HG02623 (cell line): ENCODE results near the gene EMX2.

Experiments
- ATAC-seq: cut with Tn5 transposase; IDR thresholded peaks from one replicate; pipeline ENCODE4 v1.9.1; 2021; ENCODE audit warnings: moderate library complexity; ENCODE audit not compliant: unreplicated experiment

The EMX2 gene

GRCh38 chr10:117543225-117544003 lies 868 bp downstream of the EMX2 start:
- ATAC-seq: no peak

- ATAC-seq: no peak
These were observed 1.6 kb downstream of the EMX2 start for GRCh38 chr10:117544004-117544701.

GRCh38 chr10:117544711-117545140 lies 2.2 kb downstream of the EMX2 start:
- no peak for ATAC-seq

GRCh38 chr10:117545141-117546019 lies 2.8 kb downstream of the EMX2 start:
- ATAC-seq: no peak

GRCh38 chr10:117546020-117546580 lies 3.6 kb downstream of the EMX2 start:
- ATAC-seq: no peak

GRCh38 chr10:117546581-117547015 lies 4.1 kb downstream of the EMX2 start:
- no peak for ATAC-seq

GRCh38 chr10:117547016-117547715 lies 4.6 kb downstream of the EMX2 start:
- no peak for ATAC-seq

- no peak for ATAC-seq
These were observed 5.4 kb downstream of the EMX2 start for GRCh38 chr10:117547716-117548668.

GRCh38 chr10:117549100-117549585 lies 6.6 kb downstream of the EMX2 start:
- no peak for ATAC-seq

GRCh38 chr10:117550076-117550475 lies 7.5 kb downstream of the EMX2 start:
- ATAC-seq: no peak

GRCh38 chr10:117550599-117551329 lies 8.2 kb downstream of the EMX2 start:
- no peak for ATAC-seq

GRCh38 chr10:117551330-117552155 lies 9.0 kb downstream of the EMX2 start:
- ATAC-seq: no peak

- no peak for ATAC-seq
These were observed 9.6 kb downstream of the EMX2 start for GRCh38 chr10:117552156-117552631.

GRCh38 chr10:117552701-117553141 lies 10.2 kb downstream of the EMX2 start:
- no peak for ATAC-seq

- no peak for ATAC-seq
These were observed 10.7 kb downstream of the EMX2 start for GRCh38 chr10:117553142-117553814.

GRCh38 chr10:117553815-117554172 lies 11.2 kb downstream of the EMX2 start:
- no peak for ATAC-seq
